ENCODE measurements around the gene ST3GAL3.

The ST3GAL3 gene

DNA sequence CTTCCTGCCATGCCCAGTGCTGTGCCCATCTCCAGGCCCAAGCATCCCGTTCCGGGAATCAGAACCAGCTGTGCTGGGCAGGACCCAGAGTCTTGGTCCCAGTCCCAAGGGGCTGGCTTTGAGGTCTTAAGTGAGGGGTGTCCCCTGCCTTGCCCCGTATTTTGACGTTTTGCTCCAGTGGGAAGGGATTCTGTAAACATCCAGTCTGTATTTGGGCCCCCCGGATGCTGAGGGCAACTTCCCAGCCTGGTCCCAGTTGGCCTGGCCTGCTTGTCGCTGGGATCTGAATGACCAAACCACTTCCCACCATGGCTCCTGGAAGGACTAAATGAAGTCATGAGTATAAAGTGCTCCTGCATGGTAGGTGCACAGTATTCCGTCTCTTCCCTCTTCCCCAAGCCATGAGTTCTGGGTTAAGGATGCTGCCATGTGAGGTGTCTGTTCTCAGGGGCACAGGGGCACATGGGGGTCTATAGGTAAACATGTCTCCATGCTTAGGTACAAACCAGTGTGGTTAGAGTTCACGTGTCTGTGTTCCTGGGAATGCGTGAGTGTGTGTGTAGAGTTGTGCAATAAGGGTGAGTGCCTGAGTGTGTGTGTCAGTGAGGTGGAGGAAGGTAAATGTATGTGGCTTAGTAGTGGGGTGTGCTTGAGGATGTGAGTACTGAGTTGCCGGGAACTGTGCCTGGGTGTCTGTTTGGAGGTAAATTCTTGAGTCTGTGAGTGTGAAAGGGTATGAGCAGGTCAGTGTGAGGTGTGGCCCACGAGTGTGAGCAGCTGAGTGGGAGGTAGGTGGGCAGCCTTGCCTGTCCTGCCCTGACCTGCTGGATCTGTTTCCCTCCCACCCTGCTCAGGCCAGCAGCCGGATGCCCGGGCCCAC, 273.2 kb downstream of the ST3GAL3 start:
- DNase-seq (ENCODE audit: low read depth in 2 of 2) = no peak

Measured in fibroblast of skin of left biceps (primary cell).